HEK293 (cell line): Measurements from ENCODE around the gene SNCAIP.

Experiments
- CTCF ChIA-PET: fragments of 350-600 bp; formaldehyde crosslinking; extraction: SDS; loops from one replicate; lab custom pipeline; 2021; ENCODE audit warnings: antibody characterized with exemption; lab: Yijun Ruan, JAX
- POLR2A ChIA-PET: fragments of 300-600 bp; formaldehyde crosslinking; extraction: SDS; loops from one replicate; lab custom pipeline; 2020; ENCODE audit warnings: antibody characterized with exemption, inconsistent platforms; lab: Yijun Ruan, JAX
- H3K27ac ChIP-seq: fragments of 200-500 bp; sonication (Bioruptor generic); 2 replicates; pipeline ENCODE4 v1.5.1; 2014; ENCODE audit warnings: low read depth, low read length, control low read depth, inconsistent platforms; ENCODE audit errors: extremely low read depth
- H3K36me3 ChIP-seq, 2 experiments: fragments of 200-500 bp in 1 of 2; sonication (Bioruptor generic) in 1 of 2; 1 replicate in 1 of 2; 2 replicates in 1 of 2; pipeline ENCODE4 v1.5.1; 2014 to 2017; ENCODE audit warnings: inconsistent platforms in 2 of 2, low read length in 2 of 2; ENCODE audit not compliant: control insufficient read depth in 2 of 2, insufficient read depth in 1 of 2
- H3K4me1 ChIP-seq: fragments of 200-500 bp; sonication (Bioruptor generic); 2 replicates; pipeline ENCODE4 v1.5.1; 2014; ENCODE audit warnings: mild to moderate bottlenecking, low read length, inconsistent platforms; ENCODE audit not compliant: control insufficient read depth, insufficient read depth
- H3K4me3 ChIP-seq: 2 replicates; pipeline ENCODE4 v1.5.1; 2011; ENCODE audit warnings: low read depth, mild to moderate bottlenecking, control low read depth, low read length, moderate library complexity
- H3K9me3 ChIP-seq: fragments of 200-500 bp; sonication (Bioruptor generic); 2 replicates; pipeline ENCODE4 v1.5.1; 2014; ENCODE audit warnings: low read depth, low read length, inconsistent platforms; ENCODE audit not compliant: control insufficient read depth, insufficient read depth
- CTCF ChIP-seq: fragments of 450-650 bp; formaldehyde crosslinking; IDR thresholded peaks from 2 replicates; pipeline ENCODE4 v1.5.1; 2016; ENCODE audit warnings: missing biosample characterization, missing genetic modification characterization
- GLIS2 ChIP-seq: fragments of 450-650 bp; formaldehyde crosslinking; IDR thresholded peaks from 2 replicates; pipeline ENCODE4 v1.5.1; 2016; ENCODE audit warnings: missing biosample characterization, missing genetic modification characterization
- HOXD13 ChIP-seq: sonication (generic); formaldehyde crosslinking; IDR thresholded peaks from 2 replicates; pipeline ENCODE4 v1.8.0; 2022; ENCODE audit warnings: missing genetic modification reagents, borderline replicate concordance
- INSM2 ChIP-seq: fragments of 450-650 bp; formaldehyde crosslinking; IDR thresholded peaks from 2 replicates; pipeline ENCODE4 v1.5.1; 2016; ENCODE audit warnings: missing biosample characterization, missing genetic modification characterization
- KLF1 ChIP-seq: fragments of 450-650 bp; formaldehyde crosslinking; IDR thresholded peaks from 2 replicates; pipeline ENCODE4 v1.5.1; 2016; ENCODE audit warnings: missing biosample characterization, missing genetic modification characterization
- KLF9 ChIP-seq: fragments of 450-650 bp; formaldehyde crosslinking; IDR thresholded peaks from 2 replicates; pipeline ENCODE4 v1.5.1; 2016; ENCODE audit warnings: missing biosample characterization, missing genetic modification characterization, low read depth
- OSR2 ChIP-seq: fragments of 450-650 bp; formaldehyde crosslinking; IDR thresholded peaks from 2 replicates; pipeline ENCODE4 v1.5.1; 2016; ENCODE audit warnings: missing biosample characterization, missing genetic modification characterization
- REST ChIP-seq: fragments of 450-650 bp; formaldehyde crosslinking; IDR thresholded peaks from 2 replicates; pipeline ENCODE4 v1.5.1; 2016; ENCODE audit warnings: missing biosample characterization, missing genetic modification characterization
- SALL2 ChIP-seq: fragments of 450-650 bp; formaldehyde crosslinking; IDR thresholded peaks from 2 replicates; pipeline ENCODE4 v1.5.0; 2017; ENCODE audit warnings: missing biosample characterization, mild to moderate bottlenecking, missing genetic modification characterization, borderline replicate concordance
- ZBTB49 ChIP-seq: fragments of 450-650 bp; formaldehyde crosslinking; IDR thresholded peaks from 2 replicates; pipeline ENCODE4 v1.5.1; 2016; ENCODE audit warnings: missing biosample characterization, missing genetic modification characterization, low read depth
- ZBTB8A ChIP-seq: fragments of 450-650 bp; formaldehyde crosslinking; IDR thresholded peaks from 2 replicates; pipeline ENCODE4 v1.5.1; 2016; ENCODE audit warnings: missing biosample characterization, missing genetic modification characterization
- ZFP41 ChIP-seq: fragments of 450-650 bp; formaldehyde crosslinking; IDR thresholded peaks from 2 replicates; pipeline ENCODE4 v1.5.1; 2016; ENCODE audit warnings: missing biosample characterization, missing genetic modification characterization, borderline replicate concordance
- ZNF184 ChIP-seq: fragments of 450-650 bp; IDR thresholded peaks from 2 replicates; pipeline ENCODE4 v1.5.1; 2018; ENCODE audit warnings: missing biosample characterization, mild to moderate bottlenecking, missing genetic modification characterization
- ZNF580 ChIP-seq: fragments of 450-650 bp; formaldehyde crosslinking; IDR thresholded peaks from 2 replicates; pipeline ENCODE4 v1.5.1; 2016; ENCODE audit warnings: missing biosample characterization, missing genetic modification characterization
- ZNF596 ChIP-seq: fragments of 450-650 bp; IDR thresholded peaks from 2 replicates; pipeline ENCODE4 v1.5.0; 2018; ENCODE audit warnings: missing biosample characterization, mild to moderate bottlenecking, missing genetic modification characterization, moderate library complexity
- ZNF654 ChIP-seq: fragments of 450-650 bp; formaldehyde crosslinking; IDR thresholded peaks from 2 replicates; pipeline ENCODE4 v1.5.1; 2016; ENCODE audit warnings: low read depth, missing biosample characterization, missing genetic modification characterization
- ZNF768 ChIP-seq: fragments of 450-650 bp; formaldehyde crosslinking; IDR thresholded peaks from 2 replicates; pipeline ENCODE4 v1.5.1; 2018; ENCODE audit warnings: missing biosample characterization, mild to moderate bottlenecking, missing genetic modification characterization
- ZSCAN30 ChIP-seq: fragments of 450-650 bp; IDR thresholded peaks from 2 replicates; pipeline ENCODE4 v1.5.1; 2018; ENCODE audit warnings: missing biosample characterization, mild to moderate bottlenecking, missing genetic modification characterization, moderate library complexity

Gene SNCAIP

GRCh38 chr5:122490718-122491117, 178.7 kb downstream of the SNCAIP start:
- no peak overlapping the region for H3K27ac ChIP-seq
- no peaks in the 10 kb centered on the region for H3K36me3 ChIP-seq
- H3K9me3 ChIP-seq = no peaks in the 10 kb centered on the region
- ChIA-PET CTCF (interaction anchor here (0.8 kb wide), 1 partner anchor 48 kb away, joined by 5 read pairs; no protein-coding TSS in a partner anchor), POLR2A (no interaction called here)
- H3K4me3 ChIP-seq = no peak overlapping the region
- TF ChIP-seq ZFP41 (tag by site-specific recombination) (no peak), ZNF596 (no peak), KLF1 (tag by site-specific recombination) (no peak), KLF9 (tag by site-specific recombination) (no peak)
- H3K4me1 ChIP-seq = peaks cover 11% of the 10 kb centered on the region; the same call in 1 of the 2 replicates

GRCh38 chr5:122492675-122493074, 180.6 kb downstream of the SNCAIP start:
- Histone ChIP-seq H3K4me1 (peaks cover 11% of the 10 kb centered on the region; the same call in 1 of the 2 replicates), H3K27ac (peak overlapping the region; percentile 38; the same call in 1 of the 2 replicates), H3K4me3 (no peak overlapping the region), H3K9me3 (no peaks in the 10 kb centered on the region), H3K36me3 (no peaks in the 10 kb centered on the region)
- CTCF ChIA-PET = interaction anchor here (0.6 to 3.3 kb wide), 9 partner anchors 9 to 590 kb away, joined by 3 to 20 read pairs (median 4); no protein-coding TSS in a partner anchor
- TF ChIP-seq ZNF768 (tag by site-specific recombination) (0 out of 2 replicates have a peak, but pooled peaks have one; percentile 28), ZNF654 (tag by site-specific recombination) (peak; percentile 63), CTCF (tag by site-specific recombination) (peak; percentile 53), ZNF184 (tag by site-specific recombination) (no peak), ZSCAN30 (tag by site-specific recombination) (0 out of 2 replicates have a peak, but pooled peaks have one; percentile 51)
- POLR2A ChIA-PET = interaction anchor here (1.1 kb wide), 1 partner anchor 10 kb away, joined by 5 read pairs; no protein-coding TSS in a partner anchor

GRCh38 chr5:122493091-122494021, 181.3 kb downstream of the SNCAIP start:
- POLR2A ChIA-PET = interaction anchor here (1.1 kb wide), 1 partner anchor 11 kb away, joined by 5 read pairs; no protein-coding TSS in a partner anchor
- TF ChIP-seq INSM2 (tag by site-specific recombination) = no peak
- 0 out of 2 replicates have a peak, but pooled peaks have one; percentile 34 for TF ChIP-seq GLIS2 (tag by site-specific recombination)
- TF ChIP-seq HOXD13 (CRISPR knock-in tag) = no peak
- TF ChIP-seq ZBTB8A (tag by site-specific recombination) = peak; percentile 29; the same call in 1 of the 2 replicates
- 0 out of 2 replicates have a peak, but pooled peaks have one; percentile 24 for TF ChIP-seq ZNF580
- peak; percentile 79 for TF ChIP-seq OSR2 (tag by site-specific recombination)
- TF ChIP-seq ZBTB49 (tag by site-specific recombination) = no peak
- no peak for TF ChIP-seq REST (tag by site-specific recombination)
- no peak for TF ChIP-seq SALL2 (tag by site-specific recombination)

More at GRCh38 chr5:122493091-122494021, 181.3 kb downstream of the SNCAIP start:
- Histone ChIP-seq H3K9me3 (no peaks in the 10 kb centered on the region), H3K4me1 (peaks cover 11% of the 10 kb centered on the region; the same call in 1 of the 2 replicates), H3K36me3 (no peaks in the 10 kb centered on the region), H3K4me3 (no peak overlapping the region), H3K27ac (peak overlapping the region; percentile 38)
- CTCF ChIA-PET = interaction anchor here (0.6 to 3.3 kb wide), 8 partner anchors 10 to 589 kb away, joined by 3 to 20 read pairs (median 4); no protein-coding TSS in a partner anchor
